NCI-H2196 treated with DMSO at 0.1 percent for 48 hours (cell line): ENCODE results near the gene FBXL13.
"Not testable (repeated sequence)": the region's sequence is repeated elsewhere in the genome, so short reads cannot be mapped to it uniquely, and the experiment has no call there.

Experiments used
- DNase-seq: peaks from one replicate; lab custom pipeline; 2025; ENCODE audit not compliant: unreplicated experiment; lab: John Stamatoyannopoulos, UW

FBXL13 gene

GRCh38 chr7:102866535-102867215 lies 207.9 kb downstream of the FBXL13 start:
- no peak for DNase-seq

GRCh38 chr7:102864958-102865357 lies 209.6 kb downstream of the FBXL13 start:
- no peak for DNase-seq

- DNase-seq: no peak
Measured at GRCh38 chr7:102860351-102860811, 214.2 kb downstream of the FBXL13 start.

- no peak for DNase-seq
Measured at GRCh38 chr7:102859799-102860125, 214.8 kb downstream of the FBXL13 start.

GRCh38 chr7:102859084-102859798 lies 215.4 kb downstream of the FBXL13 start:
- DNase-seq: no peak

- no peak for DNase-seq
Measured at GRCh38 chr7:102856036-102856435, 218.6 kb downstream of the FBXL13 start.

- no peak for DNase-seq
Measured at GRCh38 chr7:102849538-102849937, 225.1 kb downstream of the FBXL13 start.

GRCh38 chr7:102849079-102849478 lies 225.5 kb downstream of the FBXL13 start:
- no peak for DNase-seq

GRCh38 chr7:102845346-102845745 lies 229.2 kb downstream of the FBXL13 start:
- DNase-seq: no peak

GRCh38 chr7:102843850-102844249 lies 230.7 kb downstream of the FBXL13 start:
- no peak for DNase-seq

- no peak for DNase-seq
Measured at GRCh38 chr7:102842284-102842683, 232.3 kb downstream of the FBXL13 start.

GRCh38 chr7:102841290-102841689 lies 233.3 kb downstream of the FBXL13 start:
- no peak for DNase-seq

GRCh38 chr7:102840404-102840803 lies 234.2 kb downstream of the FBXL13 start:
- DNase-seq: no peak

- DNase-seq: not testable (repeated sequence)
Measured at GRCh38 chr7:102838572-102839101, 236.0 kb downstream of the FBXL13 start.

GRCh38 chr7:102837802-102838201 lies 236.8 kb downstream of the FBXL13 start:
- no peak for DNase-seq

GRCh38 chr7:102836977-102837376 lies 237.6 kb downstream of the FBXL13 start:
- DNase-seq: no peak

- DNase-seq: no peak
Measured at GRCh38 chr7:102836191-102836919, 238.2 kb downstream of the FBXL13 start.

- no peak for DNase-seq
Measured at GRCh38 chr7:102834999-102835398, 239.6 kb downstream of the FBXL13 start.

- no peak for DNase-seq
Measured at GRCh38 chr7:102834466-102834865, 240.1 kb downstream of the FBXL13 start.

- no peak for DNase-seq
Measured at GRCh38 chr7:102833343-102833742, 241.3 kb downstream of the FBXL13 start.

- no peak for DNase-seq
Measured at GRCh38 chr7:102832674-102833073, 241.9 kb downstream of the FBXL13 start.

GRCh38 chr7:102830197-102830596 lies 244.4 kb downstream of the FBXL13 start:
- no peak for DNase-seq
